Measurements from ENCODE around the gene ADAMTS18.

GRCh38 chr16:77406680-77407079 lies 28.2 kb downstream of the ADAMTS18 start:
- no peak for TF ChIP-seq EP300 (IDR thresholded peaks at IDR 0.05)
- TF ChIP-seq CTCF (IDR thresholded peaks at IDR 0.05), result no peak
- no peak for TF ChIP-seq POLR2AphosphoS5 (IDR thresholded peaks at IDR 0.05)
- no peak for TF ChIP-seq POLR2A (IDR thresholded peaks at IDR 0.05)

Data from suprapubic skin (tissue), 4 donors.